Measurements from ENCODE around the gene SLC23A2. TPM values are rescaled to one million over a fixed set of nuclear protein-coding genes. Genes with fewer than 3 reads are reported as not detected.

SLC23A2 gene
- total RNA-seq, 4 donors from 2014 or later, result 9.6 to 17.0 (median 13.5) TPM

- TF ChIP-seq CTCF (IDR thresholded peaks at IDR 0.05; ENCODE audit: low read depth), result no peak
Observed at GRCh38 chr20:4817230-4817671, 184.1 kb downstream of the SLC23A2 start.

- no peak for TF ChIP-seq CTCF (IDR thresholded peaks at IDR 0.05; ENCODE audit: low read depth)
Observed at GRCh38 chr20:4815628-4816027, 185.7 kb downstream of the SLC23A2 start.

- TF ChIP-seq CTCF (IDR thresholded peaks at IDR 0.05; ENCODE audit: low read depth), result no peak
Observed at GRCh38 chr20:4814696-4815252, 186.5 kb downstream of the SLC23A2 start.

- TF ChIP-seq CTCF (IDR thresholded peaks at IDR 0.05; ENCODE audit: low read depth), result no peak
Observed at GRCh38 chr20:4813863-4814695, 187.2 kb downstream of the SLC23A2 start.

GRCh38 chr20:4813076-4813862 lies 188.0 kb downstream of the SLC23A2 start:
- no peak for TF ChIP-seq CTCF (IDR thresholded peaks at IDR 0.05; ENCODE audit: low read depth)

- TF ChIP-seq CTCF (IDR thresholded peaks at IDR 0.05; ENCODE audit: low read depth), result no peak
Observed at GRCh38 chr20:4812641-4813075, 188.7 kb downstream of the SLC23A2 start.

GRCh38 chr20:4812216-4812615 lies 189.1 kb downstream of the SLC23A2 start:
- TF ChIP-seq CTCF (IDR thresholded peaks at IDR 0.05; ENCODE audit: low read depth), result no peak

All from subcutaneous adipose tissue (tissue), 4 donors.